HG03045 (cell line): ENCODE data around the gene SLC4A3.
"Not testable (repeated sequence)": the region's sequence is repeated elsewhere in the genome, so short reads cannot be mapped to it uniquely, and the experiment has no call there.

ENCODE experiments used
- ATAC-seq: cut with Tn5 transposase; IDR thresholded peaks from one replicate; pipeline ENCODE4 v1.9.1; 2021; ENCODE audit warnings: mild to moderate bottlenecking, moderate library complexity; ENCODE audit not compliant: unreplicated experiment

The SLC4A3 gene

DNA sequence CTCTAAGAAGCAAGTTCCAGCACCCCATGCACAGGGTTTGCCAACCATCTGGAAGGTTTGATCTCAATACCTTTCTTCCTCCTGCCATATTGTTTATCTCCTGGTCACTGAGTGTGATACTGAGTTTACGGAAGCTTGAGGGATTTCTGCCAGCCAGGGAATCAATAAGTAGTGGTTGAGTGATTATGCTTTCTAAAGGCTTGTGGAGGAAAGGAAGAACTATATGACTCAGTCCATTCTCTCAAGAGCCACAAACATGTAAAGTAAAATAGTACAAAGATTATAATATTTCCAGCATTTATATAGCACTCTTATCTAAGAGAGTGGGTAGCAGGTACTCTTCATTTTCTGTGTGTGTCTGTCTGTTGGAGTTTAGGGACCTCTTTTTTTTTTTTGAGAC, 49.2 kb downstream of the SLC4A3 start:
- no peak for ATAC-seq

DNA sequence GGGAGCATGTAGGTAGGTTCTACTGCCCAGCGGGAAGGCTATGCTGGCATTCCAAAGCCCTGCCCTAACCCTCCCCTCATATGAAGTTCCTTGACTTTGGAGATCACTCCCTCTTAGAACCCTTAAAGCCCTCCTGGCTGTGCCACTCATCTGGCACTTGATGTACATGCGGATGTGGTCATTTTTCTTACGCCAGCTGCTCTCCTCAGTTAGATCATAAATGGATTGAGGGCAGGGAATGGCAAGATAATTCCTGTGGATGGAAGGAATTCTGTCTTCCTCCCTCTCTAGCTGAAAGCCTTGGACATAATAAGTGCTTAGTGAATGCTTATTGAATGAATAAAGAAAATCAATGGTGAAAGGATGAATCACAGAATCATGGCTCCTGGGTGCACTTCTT, 51.6 kb downstream of the SLC4A3 start:
- no peak for ATAC-seq

DNA sequence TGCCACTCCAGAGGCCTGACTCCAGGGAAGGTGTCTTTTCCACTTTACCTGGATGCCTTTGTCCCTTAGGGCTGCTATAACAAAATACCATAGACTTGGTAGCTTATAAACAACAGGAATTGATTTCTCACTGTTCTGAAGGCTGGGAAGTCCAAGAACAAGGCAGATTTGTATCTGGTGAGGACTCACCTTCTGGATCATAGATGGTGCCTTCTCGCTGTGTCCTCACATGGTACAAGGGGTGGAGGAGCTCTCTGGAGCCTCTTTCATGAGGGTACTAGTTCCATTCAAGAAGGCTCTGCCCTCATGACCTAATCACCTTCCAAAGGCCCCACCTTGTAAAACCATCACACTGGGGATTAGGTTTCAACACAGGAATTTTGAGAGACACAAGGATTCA, 52.1 kb downstream of the SLC4A3 start:
- no peak for ATAC-seq

DNA sequence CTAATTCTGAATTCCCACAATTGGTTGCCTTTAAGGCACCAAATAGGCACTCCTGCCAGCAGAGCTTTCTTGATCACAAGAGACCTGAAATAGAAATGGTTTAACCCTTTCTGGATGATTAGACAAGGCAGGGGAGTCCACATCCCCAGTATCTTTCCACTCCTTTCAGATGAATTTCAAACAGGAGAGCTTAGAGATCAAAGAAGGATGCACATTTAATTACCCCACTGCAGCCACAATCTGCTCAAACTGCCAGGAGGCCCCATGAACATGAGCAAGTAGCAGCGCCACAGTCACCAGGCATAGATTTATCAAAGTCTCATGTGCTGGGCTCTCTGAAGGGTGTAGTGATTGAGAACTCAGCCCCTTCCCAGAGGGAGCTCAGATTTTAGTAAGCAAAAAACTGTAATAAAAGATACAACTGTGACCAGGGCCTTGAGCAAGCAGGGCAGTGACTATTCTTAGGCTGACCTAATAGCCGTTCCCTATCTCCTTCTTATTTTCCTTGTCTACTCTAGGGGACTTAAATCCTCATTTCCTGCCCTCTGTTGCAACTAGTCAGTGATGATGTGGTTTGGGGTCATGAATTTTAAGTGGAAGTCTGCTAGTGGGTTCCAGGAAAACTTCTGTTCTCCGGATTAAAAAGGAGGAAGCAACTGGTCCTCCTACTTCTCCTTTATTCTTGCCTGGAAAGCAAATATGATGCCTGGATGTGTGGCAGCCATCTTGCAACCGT, 53.7 kb downstream of the SLC4A3 start:
- ATAC-seq = no peak

GRCh38 chr2:219681694-219682300, 54.4 kb downstream of the SLC4A3 start:
- ATAC-seq = no peak

GRCh38 chr2:219683474-219683873, 56.0 kb downstream of the SLC4A3 start:
- ATAC-seq = not testable (repeated sequence)

GRCh38 chr2:219684721-219685689, 57.6 kb downstream of the SLC4A3 start:
- peak; percentile 98 for ATAC-seq

- ATAC-seq = no peak
Measured at GRCh38 chr2:219687272-219687671, 59.8 kb downstream of the SLC4A3 start.

GRCh38 chr2:219687882-219688559, 60.6 kb downstream of the SLC4A3 start:
- no peak for ATAC-seq

- ATAC-seq = no peak
Measured at GRCh38 chr2:219688560-219689445, 61.4 kb downstream of the SLC4A3 start.

DNA sequence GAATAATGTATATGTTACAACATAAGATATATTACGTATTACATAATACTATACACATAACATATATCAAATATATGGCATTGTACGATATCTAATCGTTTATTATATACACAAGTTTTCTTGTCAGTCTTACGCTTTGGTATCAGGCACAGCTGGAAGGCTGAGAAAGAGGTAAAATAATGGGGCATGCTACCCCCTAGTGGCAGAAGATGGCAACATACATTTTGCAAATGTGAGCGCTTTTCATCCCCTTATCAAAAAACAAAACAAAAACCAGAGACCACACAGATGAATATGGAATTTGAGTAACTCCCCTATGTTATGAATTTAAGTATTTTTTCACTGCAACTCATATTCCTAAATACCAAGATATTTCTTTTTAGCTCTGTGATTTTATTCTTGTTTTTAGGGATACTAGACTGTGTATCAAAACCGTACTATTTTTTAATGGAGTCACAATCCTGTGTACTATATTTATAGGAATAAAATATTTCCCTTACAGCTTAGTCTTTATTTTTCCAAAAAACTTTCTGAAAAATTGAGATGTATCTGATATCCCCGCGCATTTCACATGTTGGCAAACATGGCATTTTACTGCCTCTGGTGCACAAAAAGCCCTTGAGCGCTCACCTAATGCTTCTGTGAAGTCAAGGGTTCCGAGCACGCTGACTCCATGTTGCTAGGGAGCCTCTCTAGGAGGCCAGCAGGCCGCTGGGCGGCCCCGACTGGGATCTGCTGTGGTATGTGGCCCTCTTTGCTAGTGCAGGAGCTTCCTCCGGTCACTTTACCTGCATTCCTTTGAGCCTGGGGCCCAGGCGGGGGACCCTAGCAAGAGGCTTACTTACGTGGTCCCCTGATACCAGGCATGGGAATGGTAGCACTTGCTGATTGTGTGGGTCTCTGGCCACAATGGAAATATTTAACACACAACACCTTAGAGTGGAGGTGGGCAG, 62.5 kb downstream of the SLC4A3 start:
- no peak for ATAC-seq

GRCh38 chr2:219691571-219691970, 64.1 kb downstream of the SLC4A3 start:
- ATAC-seq = no peak
